CD4-positive, CD25-positive, alpha-beta regulatory T cell (primary cell): ENCODE results near the gene EHD4. TPM values are rescaled to one million over a fixed set of nuclear protein-coding genes. Genes with fewer than 3 reads are reported as not detected.

Experiments
- ATAC-seq, 2 donors: fragments of 150-1000 bp; cut with Tn5 transposase; one replicate each; pipeline ENCODE4 v1.10.0; 2021; ENCODE audit warnings: low read depth in 2 of 2, moderate number of reproducible peaks in 2 of 2, moderate library complexity in 1 of 2
- DNase-seq, 3 donors: peaks; one replicate each; pipeline versions ENCODE4 v3.0.0 to v3.0.0-alpha.2; 2012 to 2022; ENCODE audit warnings: mixed read lengths in 1 of 3
- H3K27ac ChIP-seq: one replicate; pipeline ENCODE4 v1.7.0; 2013; ENCODE audit warnings: mild to moderate bottlenecking, low read length; ENCODE audit not compliant: insufficient read depth, poor library complexity, severe bottlenecking
- H3K27me3 ChIP-seq: one replicate; pipeline ENCODE4 v1.7.0; 2013; ENCODE audit warnings: low read length; ENCODE audit not compliant: control insufficient read depth, insufficient read depth
- H3K36me3 ChIP-seq: one replicate; pipeline ENCODE4 v1.7.0; 2013; ENCODE audit warnings: mild to moderate bottlenecking, low read length, moderate library complexity; ENCODE audit not compliant: control insufficient read depth, insufficient read depth
- H3K4me1 ChIP-seq: 2 replicates; pipeline ENCODE4 v1.7.0; 2013; ENCODE audit warnings: mild to moderate bottlenecking, low read length; ENCODE audit not compliant: insufficient read depth, control insufficient read depth, poor library complexity, severe bottlenecking
- H3K4me3 ChIP-seq: one replicate; pipeline ENCODE4 v1.7.0; 2013; ENCODE audit warnings: low read depth, mild to moderate bottlenecking, low read length, moderate library complexity
- H3K9me3 ChIP-seq, 2 experiments: 1 replicate in 1 of 2; 2 replicates in 1 of 2; pipeline ENCODE4 v1.7.0; 2013; ENCODE audit warnings: low read length in 2 of 2, mild to moderate bottlenecking in 1 of 2, moderate library complexity in 1 of 2; ENCODE audit not compliant: control insufficient read depth in 2 of 2
- H3K27ac Mint-ChIP-seq, 3 donors: one replicate each; pipeline ENCODE4 v1.8.0; 2020 to 2022; ENCODE audit warnings: mild to moderate bottlenecking in 3 of 3, mixed read lengths in 3 of 3, moderate library complexity in 2 of 3
- H3K27me3 Mint-ChIP-seq: one replicate; pipeline ENCODE4 v1.8.0; 2022; ENCODE audit warnings: mild to moderate bottlenecking, mixed read lengths
- H3K36me3 Mint-ChIP-seq: one replicate; pipeline ENCODE4 v1.8.0; 2020; ENCODE audit warnings: mixed read lengths
- H3K4me1 Mint-ChIP-seq, 4 donors: one replicate each; pipeline ENCODE4 v1.8.0; 2020 to 2022; ENCODE audit warnings: mixed read lengths in 4 of 4, mild to moderate bottlenecking in 1 of 4
- H3K4me3 Mint-ChIP-seq, 4 donors: one replicate each; pipeline ENCODE4 v1.8.0; 2020 to 2022; ENCODE audit warnings: mild to moderate bottlenecking in 4 of 4, mixed read lengths in 4 of 4, moderate library complexity in 3 of 4
- H3K9me3 Mint-ChIP-seq, 7 donors: one replicate each; pipeline ENCODE4 v1.8.0; 2020 to 2022; ENCODE audit warnings: mixed read lengths in 7 of 7, mild to moderate bottlenecking in 3 of 7, moderate library complexity in 2 of 7
- polyA plus RNA-seq, 4 donors: library from polyadenylated mRNA; unstranded; fragments of 300-500 nt; fragmentation: Illumina TruSeq; gene quantifications; one replicate each; pipeline ENCODE4 v1.2.3, GENCODE V29; 2021
- total RNA-seq: library from RNA; stranded (reverse); gene quantifications from one replicate; pipeline ENCODE4 v1.2.3, GENCODE V29; 2022

Gene EHD4
- total and polyA plus RNA-seq, 5 donors from 2014 or later = 9.3 to 57.8 (median 13.8) TPM

DNA sequence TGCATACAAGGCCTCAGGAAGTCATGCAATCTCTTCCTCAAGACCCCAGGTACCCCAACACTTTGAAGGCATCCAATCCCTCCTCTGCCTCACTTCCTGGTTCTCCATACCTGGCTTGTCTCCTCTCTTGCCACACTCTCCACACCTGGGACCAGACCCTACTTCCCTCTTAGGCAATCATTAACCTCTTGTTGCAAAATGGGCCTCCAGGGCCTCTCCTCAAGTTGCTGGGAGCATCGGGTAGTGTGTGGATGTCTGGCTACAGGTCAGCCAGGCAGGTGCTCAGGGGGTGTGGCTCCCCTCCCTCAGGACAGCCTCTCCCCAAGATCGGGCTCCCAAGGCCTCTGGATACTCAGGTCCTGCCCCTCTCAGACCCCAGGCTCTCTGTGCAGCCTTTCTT, 39.9 kb upstream of the EHD4 start:
- no peak overlapping the region for H3K27ac Mint-ChIP-seq
- peaks cover 12% of the 10 kb centered on the region for H3K27me3 Mint-ChIP-seq
- Histone ChIP-seq H3K36me3 (no peaks in the 10 kb centered on the region), H3K27ac (no peak overlapping the region), H3K9me3 (no peaks in the 10 kb centered on the region), H3K27me3 (no peaks in the 10 kb centered on the region), H3K4me3 (no peak overlapping the region), H3K4me1 (no peaks in the 10 kb centered on the region)
- no peaks in the 10 kb centered on the region for H3K9me3 Mint-ChIP-seq
- H3K36me3 Mint-ChIP-seq = no peaks in the 10 kb centered on the region
- ATAC-seq = no peak
- no peak overlapping the region for H3K4me3 Mint-ChIP-seq
- no peak for DNase-seq
- peaks cover 0 to 3% (median 0%) of the 10 kb centered on the region in 4 donors for H3K4me1 Mint-ChIP-seq

- Histone ChIP-seq H3K9me3 (no peaks in the 10 kb centered on the region), H3K36me3 (no peaks in the 10 kb centered on the region), H3K27ac (no peak overlapping the region), H3K4me1 (no peaks in the 10 kb centered on the region), H3K27me3 (no peaks in the 10 kb centered on the region), H3K4me3 (no peak overlapping the region)
- Mint-ChIP-seq H3K4me1 (peaks cover 0 to 3% (median 0%) of the 10 kb centered on the region in 4 donors), H3K9me3 (no peaks in the 10 kb centered on the region), H3K27ac (peak overlapping the region in 2 of 3 donors; percentile 56 to 71), H3K27me3 (peaks cover 7% of the 10 kb centered on the region), H3K4me3 (no peak overlapping the region), H3K36me3 (no peaks in the 10 kb centered on the region)
- ATAC-seq (no peak), DNase-seq (no peak)
Measured at GRCh38 chr15:42011074-42011473, 38.7 kb upstream of the EHD4 start.

- ATAC-seq = no peak
- H3K36me3 ChIP-seq = no peaks in the 10 kb centered on the region
- no peaks in the 10 kb centered on the region for H3K36me3 Mint-ChIP-seq
- no peaks in the 10 kb centered on the region for H3K27me3 ChIP-seq
- peaks cover 0 to 3% (median 0%) of the 10 kb centered on the region in 4 donors for H3K4me1 Mint-ChIP-seq
- DNase-seq = peak in 1 of 3 donors; percentile 64
- peak overlapping the region in 1 of 3 donors; percentile 56 for H3K27ac Mint-ChIP-seq
- H3K4me3 ChIP-seq = no peak overlapping the region
- no peaks in the 10 kb centered on the region for H3K9me3 ChIP-seq
- no peaks in the 10 kb centered on the region for H3K4me1 ChIP-seq
- peaks cover 4% of the 10 kb centered on the region for H3K27me3 Mint-ChIP-seq
- H3K4me3 Mint-ChIP-seq = no peak overlapping the region
- no peak overlapping the region for H3K27ac ChIP-seq
- no peaks in the 10 kb centered on the region for H3K9me3 Mint-ChIP-seq
Measured at GRCh38 chr15:42010434-42010833, 38.1 kb upstream of the EHD4 start.

DNA sequence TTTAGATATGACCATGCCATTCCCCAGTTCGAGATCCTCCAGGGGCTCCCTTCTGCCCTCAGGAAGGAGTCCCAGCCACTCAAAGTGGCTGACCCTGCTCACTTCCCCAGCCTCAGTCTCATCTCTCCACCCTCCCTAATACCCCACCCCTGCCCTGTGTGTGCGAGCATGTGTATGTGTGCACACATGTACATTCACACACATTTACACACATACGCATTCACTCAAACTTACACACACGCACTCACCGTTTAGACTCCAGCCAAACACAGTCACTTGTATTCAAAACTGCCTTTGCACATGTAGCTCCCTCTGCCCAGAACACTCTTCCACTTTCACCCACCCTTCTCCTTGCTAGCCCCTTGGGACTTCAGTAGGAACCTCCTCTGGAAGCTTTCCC, 37.1 kb upstream of the EHD4 start:
- H3K27me3 Mint-ChIP-seq = no peaks in the 10 kb centered on the region
- H3K27ac Mint-ChIP-seq = no peak overlapping the region
- ATAC-seq (no peak), DNase-seq (no peak)
- Histone ChIP-seq H3K9me3 (no peaks in the 10 kb centered on the region), H3K36me3 (no peaks in the 10 kb centered on the region), H3K4me3 (no peak overlapping the region), H3K27me3 (no peaks in the 10 kb centered on the region), H3K4me1 (no peaks in the 10 kb centered on the region), H3K27ac (no peak overlapping the region)
- no peaks in the 10 kb centered on the region for H3K9me3 Mint-ChIP-seq
- no peaks in the 10 kb centered on the region for H3K36me3 Mint-ChIP-seq
- H3K4me1 Mint-ChIP-seq = peaks cover 0 to 3% (median 0%) of the 10 kb centered on the region in 4 donors
- H3K4me3 Mint-ChIP-seq = no peak overlapping the region

GRCh38 chr15:42009022-42009421, 36.7 kb upstream of the EHD4 start:
- H3K9me3 Mint-ChIP-seq = no peaks in the 10 kb centered on the region
- no peak for DNase-seq
- no peaks in the 10 kb centered on the region for H3K4me1 ChIP-seq
- peaks cover 0 to 3% (median 0%) of the 10 kb centered on the region in 4 donors for H3K4me1 Mint-ChIP-seq
- no peaks in the 10 kb centered on the region for H3K9me3 ChIP-seq
- H3K36me3 Mint-ChIP-seq = no peaks in the 10 kb centered on the region
- no peaks in the 10 kb centered on the region for H3K27me3 ChIP-seq
- ATAC-seq = no peak
- H3K27me3 Mint-ChIP-seq = no peaks in the 10 kb centered on the region
- H3K4me3 ChIP-seq = no peak overlapping the region
- H3K36me3 ChIP-seq = no peaks in the 10 kb centered on the region
- H3K27ac ChIP-seq = no peak overlapping the region
- H3K4me3 Mint-ChIP-seq = no peak overlapping the region
- no peak overlapping the region for H3K27ac Mint-ChIP-seq

DNA sequence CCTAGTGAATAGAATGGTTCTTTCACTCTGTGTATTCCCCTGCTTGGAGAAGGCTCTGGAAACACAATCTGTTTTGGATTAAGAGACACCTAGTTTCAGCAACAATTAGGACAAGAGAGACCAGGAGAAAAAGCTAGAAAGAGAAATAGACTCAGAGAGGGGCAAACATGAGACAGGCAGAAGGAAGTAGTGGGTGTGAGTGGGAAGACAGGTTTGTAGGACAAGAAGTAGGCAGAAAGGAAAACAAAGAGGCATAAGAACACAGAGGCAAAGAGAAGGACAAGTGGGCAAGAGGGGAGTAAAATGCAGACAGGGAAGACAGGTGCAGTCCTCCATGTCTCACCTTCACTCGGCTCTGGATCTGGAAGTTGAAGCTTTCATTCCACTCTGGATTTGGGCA, 35.0 kb upstream of the EHD4 start:
- Mint-ChIP-seq H3K4me1 (peaks cover 0 to 3% (median 0%) of the 10 kb centered on the region in 4 donors), H3K9me3 (no peaks in the 10 kb centered on the region), H3K4me3 (no peak overlapping the region), H3K27me3 (peaks cover 8% of the 10 kb centered on the region), H3K36me3 (no peaks in the 10 kb centered on the region), H3K27ac (peak overlapping the region in 1 of 3 donors; percentile 90)
- H3K4me1 ChIP-seq = no peaks in the 10 kb centered on the region
- no peaks in the 10 kb centered on the region for H3K9me3 ChIP-seq
- no peak for DNase-seq
- no peaks in the 10 kb centered on the region for H3K36me3 ChIP-seq
- no peak for ATAC-seq
- no peak overlapping the region for H3K27ac ChIP-seq
- no peak overlapping the region for H3K4me3 ChIP-seq
- no peaks in the 10 kb centered on the region for H3K27me3 ChIP-seq

DNA sequence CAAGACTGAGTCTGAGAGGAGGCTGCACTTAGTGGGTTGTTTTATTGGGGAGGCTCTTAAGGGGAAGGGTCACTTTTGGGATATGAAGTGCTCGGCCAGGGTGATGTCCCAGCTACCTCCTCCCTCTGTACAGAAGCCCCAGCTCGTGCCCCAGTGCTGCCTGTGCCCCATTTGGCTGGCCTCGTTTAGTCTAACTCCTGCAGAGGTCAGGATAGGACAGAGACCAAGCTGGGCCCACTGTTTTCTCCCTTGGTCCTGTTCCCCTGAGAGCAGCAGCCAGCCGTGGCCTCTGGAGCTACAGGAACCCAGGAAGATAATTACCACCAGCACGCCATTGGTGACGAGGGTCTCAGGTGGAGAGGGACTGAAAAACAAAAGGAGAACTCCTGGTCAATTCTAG, 30.0 kb upstream of the EHD4 start:
- Histone ChIP-seq H3K36me3 (no peaks in the 10 kb centered on the region), H3K4me3 (no peak overlapping the region), H3K27me3 (no peaks in the 10 kb centered on the region), H3K4me1 (no peaks in the 10 kb centered on the region), H3K27ac (no peak overlapping the region), H3K9me3 (no peaks in the 10 kb centered on the region)
- Mint-ChIP-seq H3K9me3 (no peaks in the 10 kb centered on the region), H3K4me3 (no peak overlapping the region), H3K4me1 (no peaks in the 10 kb centered on the region), H3K27ac (no peak overlapping the region), H3K36me3 (no peaks in the 10 kb centered on the region), H3K27me3 (peaks cover 18% of the 10 kb centered on the region)
- DNase-seq = no peak
- no peak for ATAC-seq

- no peaks in the 10 kb centered on the region for H3K27me3 ChIP-seq
- H3K4me3 ChIP-seq = no peak overlapping the region
- Mint-ChIP-seq H3K9me3 (no peaks in the 10 kb centered on the region), H3K27ac (no peak overlapping the region), H3K4me1 (no peaks in the 10 kb centered on the region), H3K4me3 (no peak overlapping the region), H3K27me3 (peaks cover 18% of the 10 kb centered on the region), H3K36me3 (no peaks in the 10 kb centered on the region)
- DNase-seq (no peak), ATAC-seq (no peak)
- H3K9me3 ChIP-seq = no peaks in the 10 kb centered on the region
- no peak overlapping the region for H3K27ac ChIP-seq
- H3K36me3 ChIP-seq = no peaks in the 10 kb centered on the region
- no peaks in the 10 kb centered on the region for H3K4me1 ChIP-seq
Measured at GRCh38 chr15:42001236-42001635, 28.9 kb upstream of the EHD4 start.
